ENCODE data around the gene SV2C.

DNA sequence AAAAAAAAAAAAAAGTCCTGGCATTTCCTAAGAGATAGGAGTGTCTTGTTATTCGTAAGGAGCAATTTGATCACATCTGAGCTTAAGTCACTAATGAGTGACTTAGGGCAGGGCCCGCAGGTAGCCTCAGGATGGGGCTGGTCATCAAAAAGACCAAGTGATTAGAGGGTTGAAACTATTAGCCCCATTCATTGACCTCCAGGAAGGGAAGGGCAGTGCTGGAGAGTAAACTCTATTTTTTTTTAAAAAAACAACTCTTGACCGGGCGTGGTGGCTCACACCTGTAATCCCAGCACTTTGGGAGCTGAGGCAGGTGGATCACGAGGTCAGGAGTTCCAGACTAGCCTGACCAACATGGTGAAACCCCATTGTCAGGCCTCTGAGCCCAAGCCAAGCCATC is 273.7 kb downstream of the SV2C start:
- no peak for TF ChIP-seq EZH2 (IDR thresholded peaks at IDR 0.05; ENCODE audit: borderline replicate concordance, low read length)
- TF ChIP-seq, protein P1, sequence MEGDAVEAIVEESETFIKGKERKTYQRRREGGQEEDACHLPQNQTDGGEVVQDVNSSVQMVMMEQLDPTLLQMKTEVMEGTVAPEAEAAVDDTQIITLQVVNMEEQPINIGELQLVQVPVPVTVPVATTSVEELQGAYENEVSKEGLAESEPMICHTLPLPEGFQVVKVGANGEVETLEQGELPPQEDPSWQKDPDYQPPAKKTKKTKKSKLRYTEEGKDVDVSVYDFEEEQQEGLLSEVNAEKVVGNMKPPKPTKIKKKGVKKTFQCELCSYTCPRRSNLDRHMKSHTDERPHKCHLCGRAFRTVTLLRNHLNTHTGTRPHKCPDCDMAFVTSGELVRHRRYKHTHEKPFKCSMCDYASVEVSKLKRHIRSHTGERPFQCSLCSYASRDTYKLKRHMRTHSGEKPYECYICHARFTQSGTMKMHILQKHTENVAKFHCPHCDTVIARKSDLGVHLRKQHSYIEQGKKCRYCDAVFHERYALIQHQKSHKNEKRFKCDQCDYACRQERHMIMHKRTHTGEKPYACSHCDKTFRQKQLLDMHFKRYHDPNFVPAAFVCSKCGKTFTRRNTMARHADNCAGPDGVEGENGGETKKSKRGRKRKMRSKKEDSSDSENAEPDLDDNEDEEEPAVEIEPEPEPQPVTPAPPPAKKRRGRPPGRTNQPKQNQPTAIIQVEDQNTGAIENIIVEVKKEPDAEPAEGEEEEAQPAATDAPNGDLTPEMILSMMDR (conservative IDR thresholded peaks at IDR 0.05 in 1 of 2, IDR thresholded peaks at IDR 0.05 in 1 of 2; ENCODE audit: extremely low read depth in 1 of 2, insufficient read depth in 1 of 2, low read depth in 1 of 2, low read length in 2 of 2), result no peak

All from mammary epithelial cell (primary cell).